GM12874 (cell line): ENCODE measurements around the gene PSMD2.
A peak's percentile ranks its signal among the peaks of the same experiment; 100 is the strongest.

Source experiments
- TF ChIP-seq, protein P1 (sequence below): IDR thresholded peaks from 2 replicates; pipeline ENCODE4 v1.5.1; 2011; ENCODE audit warnings: low read depth, mild to moderate bottlenecking, control low read depth, low read length, moderate library complexity; ENCODE audit not compliant: insufficient read depth

PSMD2 gene

GRCh38 chr3:184289426-184289938 is 9.6 kb upstream of the PSMD2 start:
- TF ChIP-seq, protein P1, sequence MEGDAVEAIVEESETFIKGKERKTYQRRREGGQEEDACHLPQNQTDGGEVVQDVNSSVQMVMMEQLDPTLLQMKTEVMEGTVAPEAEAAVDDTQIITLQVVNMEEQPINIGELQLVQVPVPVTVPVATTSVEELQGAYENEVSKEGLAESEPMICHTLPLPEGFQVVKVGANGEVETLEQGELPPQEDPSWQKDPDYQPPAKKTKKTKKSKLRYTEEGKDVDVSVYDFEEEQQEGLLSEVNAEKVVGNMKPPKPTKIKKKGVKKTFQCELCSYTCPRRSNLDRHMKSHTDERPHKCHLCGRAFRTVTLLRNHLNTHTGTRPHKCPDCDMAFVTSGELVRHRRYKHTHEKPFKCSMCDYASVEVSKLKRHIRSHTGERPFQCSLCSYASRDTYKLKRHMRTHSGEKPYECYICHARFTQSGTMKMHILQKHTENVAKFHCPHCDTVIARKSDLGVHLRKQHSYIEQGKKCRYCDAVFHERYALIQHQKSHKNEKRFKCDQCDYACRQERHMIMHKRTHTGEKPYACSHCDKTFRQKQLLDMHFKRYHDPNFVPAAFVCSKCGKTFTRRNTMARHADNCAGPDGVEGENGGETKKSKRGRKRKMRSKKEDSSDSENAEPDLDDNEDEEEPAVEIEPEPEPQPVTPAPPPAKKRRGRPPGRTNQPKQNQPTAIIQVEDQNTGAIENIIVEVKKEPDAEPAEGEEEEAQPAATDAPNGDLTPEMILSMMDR = peak; percentile 72

DNA sequence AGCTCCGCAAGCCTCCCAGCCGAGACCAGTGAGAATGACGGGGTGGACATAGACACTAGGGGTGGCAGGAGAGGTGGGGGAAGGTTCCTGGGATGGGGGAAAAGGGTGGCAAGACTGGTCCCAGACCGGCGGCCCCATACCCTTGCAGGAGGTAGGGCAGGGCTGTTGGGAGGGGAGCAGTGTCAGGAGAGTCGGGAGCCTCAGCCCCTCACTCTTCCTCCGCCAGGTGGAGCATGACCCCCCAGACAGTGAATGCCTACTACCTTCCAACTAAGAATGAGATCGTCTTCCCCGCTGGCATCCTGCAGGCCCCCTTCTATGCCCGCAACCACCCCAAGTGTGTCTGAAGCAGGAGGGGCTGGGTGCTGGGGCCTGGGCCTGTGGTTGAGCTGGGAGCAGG is 8.7 kb upstream of the PSMD2 start:
- TF ChIP-seq, protein P1 = no peak

GRCh38 chr3:184291044-184291737 is 7.8 kb upstream of the PSMD2 start:
- TF ChIP-seq, protein P1 = no peak

DNA sequence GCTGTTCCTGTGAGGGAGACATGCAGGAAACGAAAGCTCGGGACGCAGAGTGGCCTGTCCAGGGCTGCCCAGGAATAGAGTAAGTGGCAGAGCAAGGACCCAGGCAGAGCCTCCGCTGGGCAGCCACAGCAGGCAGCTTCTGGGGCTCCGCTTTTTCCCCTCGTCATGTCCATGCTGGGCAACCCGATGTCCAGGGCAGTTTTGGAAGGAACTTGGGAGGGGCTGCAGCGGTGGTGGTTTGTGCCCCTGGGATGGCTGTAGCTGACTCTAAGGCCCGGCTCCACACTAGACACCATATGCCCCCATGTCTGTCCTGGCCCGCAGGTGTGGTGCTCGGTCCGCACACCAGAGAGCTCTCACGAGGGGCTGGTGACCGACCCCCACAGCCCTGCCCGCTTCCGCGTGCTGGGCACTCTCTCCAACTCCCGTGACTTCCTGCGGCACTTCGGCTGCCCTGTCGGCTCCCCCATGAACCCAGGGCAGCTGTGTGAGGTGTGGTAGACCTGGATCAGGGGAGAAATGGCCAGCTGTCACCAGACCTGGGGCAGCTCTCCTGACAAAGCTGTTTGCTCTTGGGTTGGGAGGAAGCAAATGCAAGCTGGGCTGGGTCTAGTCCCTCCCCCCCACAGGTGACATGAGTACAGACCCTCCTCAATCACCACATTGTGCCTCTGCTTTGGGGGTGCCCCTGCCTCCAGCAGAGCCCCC is 7.1 kb upstream of the PSMD2 start:
- TF ChIP-seq, protein P1 = no peak

DNA sequence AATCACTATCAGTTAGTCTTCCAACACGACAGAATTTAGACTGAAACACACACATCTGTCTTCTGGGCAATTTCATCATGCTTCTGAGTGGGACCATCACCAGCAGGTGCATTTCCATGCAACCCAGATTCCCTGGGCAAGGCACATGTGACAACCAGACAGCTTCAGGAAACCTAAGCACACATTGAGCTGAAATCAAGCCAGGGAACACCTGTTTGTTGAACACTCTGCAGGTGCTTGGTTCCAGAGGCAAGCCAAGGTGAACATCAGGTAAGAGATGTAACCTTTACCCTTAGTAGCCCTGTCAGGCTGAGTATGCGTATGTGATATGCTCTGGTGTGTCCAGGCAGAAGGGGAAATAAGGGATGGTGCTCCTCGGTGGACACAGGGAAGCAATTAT is 3.3 kb upstream of the PSMD2 start:
- TF ChIP-seq, protein P1 = no peak

GRCh38 chr3:184296616-184297015 is 2.4 kb upstream of the PSMD2 start:
- TF ChIP-seq, protein P1 = no peak

DNA sequence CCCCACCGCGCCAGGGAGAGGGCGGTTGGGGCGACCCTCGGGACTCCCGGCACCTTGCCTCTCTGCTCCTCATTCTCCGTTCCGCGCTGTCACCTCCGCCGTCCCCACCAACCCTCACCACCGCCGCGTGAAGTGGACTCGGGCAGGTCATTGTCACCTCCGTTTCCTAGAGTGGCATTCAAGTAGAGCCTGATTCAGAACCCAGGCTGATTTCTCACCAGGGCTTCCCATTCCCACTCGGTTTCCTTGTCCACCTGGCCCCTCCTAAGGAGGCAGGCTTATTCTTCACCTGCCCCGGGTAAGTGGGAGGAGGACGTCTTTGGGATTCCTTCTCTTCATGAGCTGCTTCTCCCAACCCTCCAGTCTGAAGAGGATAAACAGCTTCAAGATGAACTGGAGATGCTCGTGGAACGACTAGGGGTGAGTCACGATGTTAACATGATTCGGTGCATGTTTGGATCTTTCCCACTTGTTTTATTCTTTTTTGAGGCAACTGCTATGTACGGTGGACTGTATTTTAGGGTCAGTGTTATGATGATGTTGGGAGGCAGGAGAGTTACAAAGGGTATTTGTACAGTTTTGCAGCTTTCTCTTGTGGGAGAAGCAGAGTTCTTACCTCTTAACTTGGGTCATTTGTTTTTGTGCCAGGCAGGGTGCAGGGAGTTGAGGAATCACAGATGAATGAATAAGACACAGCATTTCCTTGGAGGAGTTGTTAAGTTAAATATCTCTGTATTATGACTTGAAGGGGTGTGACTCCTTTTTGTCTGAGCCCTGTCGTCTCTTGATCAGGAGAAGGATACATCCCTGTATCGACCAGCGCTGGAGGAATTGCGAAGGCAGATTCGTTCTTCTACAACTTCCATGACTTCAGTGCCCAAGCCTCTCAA is 692 bp downstream of the PSMD2 start:
- TF ChIP-seq, protein P1 = no peak
